Peyer's patch (tissue), 4 donors: ENCODE measurements around the gene UGCG. TPM values are rescaled to one million over a fixed set of nuclear protein-coding genes. Genes with fewer than 3 reads are reported as not detected.

Source experiments
- DNase-seq, 3 donors: peaks; one replicate each; pipeline ENCODE4 v3.0.0-alpha.2; 2017 to 2019
- H3K27ac ChIP-seq, 4 donors: fragments of 200-600 bp; sonication (generic); one replicate each; pipeline ENCODE4 v1.5.1; 2016 to 2019
- H3K27me3 ChIP-seq, 2 donors: fragments of 200-600 bp; sonication (generic); one replicate each; pipeline ENCODE4 v1.5.1; 2019
- H3K36me3 ChIP-seq, 3 donors: fragments of 200-600 bp; sonication (generic); one replicate each; pipeline ENCODE4 v1.5.1; 2016 to 2019
- H3K4me1 ChIP-seq, 4 donors: fragments of 200-600 bp; sonication (generic); one replicate each; pipeline ENCODE4 v1.5.1; 2016 to 2019
- H3K4me3 ChIP-seq, 4 donors: fragments of 200-600 bp; sonication (generic); 1 replicate in 3 of 4; 2 replicates in 1 of 4; pipeline ENCODE4 v1.5.1; 2016 to 2019; ENCODE audit warnings: mild to moderate bottlenecking in 1 of 4
- H3K9me3 ChIP-seq, 4 donors: fragments of 200-600 bp; sonication (generic); one replicate each; pipeline ENCODE4 v1.5.1; 2016 to 2019; ENCODE audit warnings: mild to moderate bottlenecking in 1 of 4
- POLR2A ChIP-seq, 2 donors: fragments of 450-650 bp; IDR thresholded peaks; one replicate each; pipeline ENCODE4 v1.5.1; 2017; ENCODE audit warnings: antibody characterized with exemption in 2 of 2, mild to moderate bottlenecking in 2 of 2, moderate library complexity in 2 of 2
- total RNA-seq, 4 donors: library from RNA; depleted of rRNA; stranded (reverse); fragments of >200 nt; gene quantifications; one replicate each; pipeline ENCODE4 v1.1.0, GENCODE V29; 2016
- TF ChIP-seq, protein P1 (sequence below), 6 experiments: fragments of 450-650 bp in 4 of 6; fragments of 200-600 bp in 2 of 6; sonication (generic) in 1 of 6; IDR thresholded peaks; one replicate each; pipeline ENCODE4 v1.5.1; 2017 to 2019; ENCODE audit warnings: antibody characterized with exemption in 6 of 6, mild to moderate bottlenecking in 3 of 6, moderate library complexity in 1 of 6

The UGCG gene
- total RNA-seq, 4 donors from 2014 or later, result 35.6 to 68.5 (median 61.4) TPM

DNA sequence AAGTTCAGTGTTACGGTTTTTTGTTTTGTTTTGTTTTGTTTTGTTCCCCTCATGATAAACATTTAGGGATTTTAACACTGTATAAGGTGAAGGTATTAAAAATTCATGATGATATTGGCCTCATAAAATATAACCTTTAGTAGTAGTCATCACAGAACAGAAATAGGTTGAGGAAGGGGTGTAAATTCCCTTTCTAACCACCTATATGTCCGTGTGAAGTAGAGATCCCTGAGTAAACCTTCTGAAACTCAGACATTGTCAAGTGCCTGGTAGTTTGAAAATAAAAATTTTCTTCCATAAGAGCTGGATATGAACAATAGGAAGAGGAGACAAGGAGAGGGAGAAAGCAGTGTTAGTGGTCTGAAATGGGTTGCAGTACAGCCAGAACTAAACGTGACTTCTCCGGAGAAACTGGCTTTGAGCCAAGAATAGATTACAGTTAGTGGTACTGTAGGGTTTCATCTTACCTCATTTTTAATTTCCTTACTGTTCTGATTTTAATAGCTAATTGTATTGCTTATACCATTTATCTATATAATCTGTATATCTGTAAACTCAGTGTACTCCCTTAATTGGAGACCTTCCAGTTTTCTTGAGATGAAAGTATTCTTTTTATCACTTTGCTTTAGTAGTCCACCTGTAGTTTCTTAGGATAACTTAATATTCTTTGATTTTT lies 18.3 kb downstream of the UGCG start:
- Histone ChIP-seq H3K4me3 (no peak overlapping the region), H3K4me1 (peaks cover 0 to 29% (median 10%) of the 10 kb centered on the region in 4 donors), H3K27me3 (no peaks in the 10 kb centered on the region), H3K9me3 (no peaks in the 10 kb centered on the region), H3K36me3 (peaks cover 0 to 6% (median 0%) of the 10 kb centered on the region in 3 donors), H3K27ac (peak overlapping the region in 1 of 4 donors; percentile 19)
- no peak for DNase-seq
- no peak for TF ChIP-seq POLR2A (IDR thresholded peaks at IDR 0.05)
- TF ChIP-seq, protein P1, sequence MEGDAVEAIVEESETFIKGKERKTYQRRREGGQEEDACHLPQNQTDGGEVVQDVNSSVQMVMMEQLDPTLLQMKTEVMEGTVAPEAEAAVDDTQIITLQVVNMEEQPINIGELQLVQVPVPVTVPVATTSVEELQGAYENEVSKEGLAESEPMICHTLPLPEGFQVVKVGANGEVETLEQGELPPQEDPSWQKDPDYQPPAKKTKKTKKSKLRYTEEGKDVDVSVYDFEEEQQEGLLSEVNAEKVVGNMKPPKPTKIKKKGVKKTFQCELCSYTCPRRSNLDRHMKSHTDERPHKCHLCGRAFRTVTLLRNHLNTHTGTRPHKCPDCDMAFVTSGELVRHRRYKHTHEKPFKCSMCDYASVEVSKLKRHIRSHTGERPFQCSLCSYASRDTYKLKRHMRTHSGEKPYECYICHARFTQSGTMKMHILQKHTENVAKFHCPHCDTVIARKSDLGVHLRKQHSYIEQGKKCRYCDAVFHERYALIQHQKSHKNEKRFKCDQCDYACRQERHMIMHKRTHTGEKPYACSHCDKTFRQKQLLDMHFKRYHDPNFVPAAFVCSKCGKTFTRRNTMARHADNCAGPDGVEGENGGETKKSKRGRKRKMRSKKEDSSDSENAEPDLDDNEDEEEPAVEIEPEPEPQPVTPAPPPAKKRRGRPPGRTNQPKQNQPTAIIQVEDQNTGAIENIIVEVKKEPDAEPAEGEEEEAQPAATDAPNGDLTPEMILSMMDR (IDR thresholded peaks at IDR 0.05), result no peak

DNA sequence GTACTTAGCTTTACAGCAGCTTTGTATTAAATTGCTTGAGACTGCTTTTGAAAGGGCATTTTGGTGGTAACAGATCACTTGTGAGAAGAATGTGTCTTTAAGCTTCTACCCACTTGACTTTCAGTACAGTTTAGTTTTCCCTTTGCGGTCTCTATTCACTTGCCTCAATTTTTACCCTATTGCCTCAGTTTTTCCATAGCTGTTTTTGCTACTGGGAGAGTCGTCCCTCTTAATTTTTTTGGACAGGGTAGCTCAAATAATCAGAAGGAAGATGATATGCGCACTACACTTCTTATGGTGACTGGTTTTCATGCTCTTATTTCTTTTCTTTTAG lies 18.8 kb downstream of the UGCG start:
- no peak for TF ChIP-seq POLR2A (IDR thresholded peaks at IDR 0.05)
- TF ChIP-seq, protein P1 (IDR thresholded peaks at IDR 0.05), result no peak
- Histone ChIP-seq H3K27me3 (no peaks in the 10 kb centered on the region), H3K27ac (peak overlapping the region in 1 of 4 donors; percentile 19), H3K4me1 (peaks cover 0 to 27% (median 10%) of the 10 kb centered on the region in 4 donors), H3K4me3 (no peak overlapping the region), H3K36me3 (peaks cover 0 to 7% (median 0%) of the 10 kb centered on the region in 3 donors), H3K9me3 (no peaks in the 10 kb centered on the region)
- no peak for DNase-seq

DNA sequence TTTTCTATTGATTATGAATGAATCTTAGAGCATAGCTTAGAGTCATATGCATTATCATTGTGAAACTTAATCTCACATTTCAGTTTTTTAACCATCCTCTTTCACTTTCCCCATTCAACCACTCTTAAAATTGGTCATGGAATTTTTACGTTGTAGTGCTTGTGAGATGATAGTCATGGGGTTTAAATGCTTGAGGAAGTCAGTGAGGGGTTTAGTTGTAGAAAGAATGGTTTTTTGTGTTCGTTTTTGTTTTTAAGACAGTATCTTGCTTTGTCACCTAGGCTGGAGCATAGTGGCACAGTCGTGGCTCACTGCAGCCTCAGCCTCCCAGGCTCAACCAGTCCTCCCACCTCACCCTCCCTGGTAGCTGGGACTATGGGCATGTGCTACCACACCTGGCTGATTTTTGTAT lies 19.6 kb downstream of the UGCG start:
- TF ChIP-seq POLR2A (IDR thresholded peaks at IDR 0.05), result no peak
- TF ChIP-seq, protein P1 (IDR thresholded peaks at IDR 0.05), result no peak
- Histone ChIP-seq H3K27ac (peak overlapping the region in 1 of 4 donors; percentile 61), H3K27me3 (no peaks in the 10 kb centered on the region), H3K36me3 (peaks cover 0 to 16% (median 0%) of the 10 kb centered on the region in 3 donors), H3K9me3 (no peaks in the 10 kb centered on the region), H3K4me3 (no peak overlapping the region), H3K4me1 (peaks cover 0 to 27% (median 10%) of the 10 kb centered on the region in 4 donors)
- DNase-seq, result no peak

DNA sequence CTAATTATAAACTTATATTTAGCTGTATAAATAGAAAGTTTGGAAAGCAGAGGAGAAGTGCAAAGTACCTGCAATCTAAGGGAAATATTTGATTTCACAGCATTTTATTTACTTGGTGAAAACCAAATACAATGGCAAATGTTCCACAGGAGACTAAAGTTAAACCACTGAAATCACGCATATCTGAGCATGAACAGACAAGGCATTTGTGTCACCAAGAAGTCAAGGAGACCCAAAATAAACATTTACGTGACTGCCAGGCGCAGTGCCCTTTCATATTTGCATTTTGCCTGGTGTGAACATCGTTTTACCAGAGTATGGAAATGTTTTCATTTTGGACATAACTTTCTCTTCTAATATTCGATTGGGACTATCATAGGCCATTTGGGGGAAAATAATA lies 20.6 kb downstream of the UGCG start:
- H3K36me3 ChIP-seq, result peaks cover 0 to 18% (median 0%) of the 10 kb centered on the region in 3 donors
- peak overlapping the region in 2 of 4 donors; percentile 26 to 61 for H3K27ac ChIP-seq
- peaks cover 0 to 25% (median 10%) of the 10 kb centered on the region in 4 donors for H3K4me1 ChIP-seq
- H3K9me3 ChIP-seq, result no peaks in the 10 kb centered on the region
- no peaks in the 10 kb centered on the region for H3K27me3 ChIP-seq
- TF ChIP-seq, protein P1 (IDR thresholded peaks at IDR 0.05), result no peak
- no peak for DNase-seq
- no peak overlapping the region for H3K4me3 ChIP-seq

DNA sequence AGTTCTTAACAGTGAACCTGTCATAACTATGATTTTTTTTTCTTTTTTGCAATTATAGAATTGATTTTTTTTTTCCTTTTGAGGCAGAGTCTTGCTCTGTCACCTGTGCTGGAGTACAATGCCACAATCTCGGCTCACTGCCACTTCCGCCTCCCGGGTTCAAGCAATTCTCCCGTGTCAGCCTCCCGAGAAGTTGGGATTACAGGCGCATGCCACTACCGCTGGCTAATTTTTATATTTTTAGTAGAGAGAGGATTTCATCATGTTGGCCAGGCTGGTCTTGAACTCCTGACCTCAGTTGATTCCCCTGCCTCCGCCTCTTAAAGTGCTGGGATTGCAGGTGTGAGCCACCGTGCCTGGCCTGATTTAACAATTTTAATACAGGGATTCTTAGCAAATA lies 21.4 kb downstream of the UGCG start:
- Histone ChIP-seq H3K4me1 (peaks cover 0 to 21% (median 9%) of the 10 kb centered on the region in 4 donors), H3K4me3 (no peak overlapping the region), H3K27ac (peak overlapping the region in 1 of 4 donors; percentile 12), H3K9me3 (no peaks in the 10 kb centered on the region), H3K27me3 (no peaks in the 10 kb centered on the region), H3K36me3 (peaks cover 0 to 18% (median 0%) of the 10 kb centered on the region in 3 donors)
- TF ChIP-seq, protein P1 (IDR thresholded peaks at IDR 0.05), result no peak
- no peak for TF ChIP-seq POLR2A (IDR thresholded peaks at IDR 0.05)
- no peak for DNase-seq
